PC-3 (cell line): ENCODE results near the gene SLC44A2. TPM values are rescaled to one million over a fixed set of nuclear protein-coding genes. Genes with fewer than 3 reads are reported as not detected.

ENCODE experiments used
- ATAC-seq: fragments of 200-7000 bp; cut with Tn5 transposase; 2 replicates; pipeline ENCODE4 v1.9.1; 2020; ENCODE audit warnings: mild to moderate bottlenecking, moderate library complexity
- BruUV-seq: library from RNA; stranded (reverse); fragments of 400-500 nt; replicated peaks from 2 replicates; lab custom pipeline; 2021; lab: Mats Ljungman, UMichigan
- CTCF ChIA-PET: fragments of 300-600 bp; sonication (Branson Sonifier 250); formaldehyde crosslinking; loops from one replicate; lab custom pipeline; 2022; ENCODE audit warnings: antibody characterized with exemption; lab: Charles Lee
- POLR2A ChIA-PET: fragments of 300-600 bp; sonication (Branson Sonifier 250); formaldehyde crosslinking; loops from one replicate; lab custom pipeline; 2022; ENCODE audit warnings: antibody characterized with exemption; ENCODE audit not compliant: unreplicated experiment; lab: Charles Lee
- DNase-seq: peaks from one replicate; pipeline ENCODE4 v3.0.0-alpha.2; 2015
- H2AFZ ChIP-seq: fragments of 300-600 bp; sonication (generic); 2 replicates; pipeline ENCODE4 v1.6.0; 2016; ENCODE audit warnings: antibody characterized with exemption, low read length
- H3F3A ChIP-seq: fragments of 300-600 bp; sonication (generic); one replicate; pipeline ENCODE4 v1.6.0; 2017; ENCODE audit warnings: antibody characterized with exemption, low read length, control low read depth, mild to moderate bottlenecking; ENCODE audit not compliant: unreplicated experiment
- H3K27ac ChIP-seq: fragments of 300-600 bp; sonication (generic); 2 replicates; pipeline ENCODE4 v1.5.1; 2016; ENCODE audit warnings: mild to moderate bottlenecking, low read length
- H3K27me3 ChIP-seq: fragments of 300-600 bp; sonication (generic); 2 replicates; pipeline ENCODE4 v1.6.1; 2016; ENCODE audit warnings: low read length, mixed read lengths
- H3K36me3 ChIP-seq: fragments of 300-600 bp; sonication (generic); 2 replicates; pipeline ENCODE4 v1.6.1; 2016; ENCODE audit warnings: low read depth, mixed run types, low read length, mixed read lengths
- H3K4me1 ChIP-seq: fragments of 300-600 bp; sonication (generic); 2 replicates; pipeline ENCODE4 v1.5.1; 2016; ENCODE audit warnings: low read length; ENCODE audit not compliant: insufficient read depth
- H3K4me2 ChIP-seq: fragments of 300-600 bp; sonication (generic); 2 replicates; pipeline ENCODE4 v1.6.0; 2016; ENCODE audit warnings: low read length
- H3K4me3 ChIP-seq: fragments of 300-600 bp; sonication (generic); 2 replicates; pipeline ENCODE4 v1.5.1; 2016; ENCODE audit warnings: mild to moderate bottlenecking, low read length, mixed read lengths
- H3K79me2 ChIP-seq: fragments of 300-600 bp; sonication (generic); 2 replicates; pipeline ENCODE4 v1.6.1; 2017; ENCODE audit warnings: low read length, mixed read lengths
- H3K9ac ChIP-seq: fragments of 300-600 bp; sonication (generic); 2 replicates; pipeline ENCODE4 v1.6.0; 2016; ENCODE audit warnings: mild to moderate bottlenecking, low read length
- H3K9me2 ChIP-seq: fragments of 300-600 bp; sonication (generic); replicated peaks from 2 replicates; pipeline ENCODE4 v1.6.1; 2016; ENCODE audit warnings: mixed run types, low read length, mixed read lengths
- H3K9me3 ChIP-seq: fragments of 300-600 bp; sonication (generic); 2 replicates; pipeline ENCODE4 v1.6.1; 2016; ENCODE audit warnings: low read length, mixed read lengths
- H4K20me1 ChIP-seq: fragments of 300-600 bp; sonication (generic); 2 replicates; pipeline ENCODE4 v1.6.1; 2016; ENCODE audit warnings: low read length, mixed read lengths
- CTCF ChIP-seq: fragments of 300-600 bp; sonication (generic); conservative IDR thresholded peaks from 2 replicates; pipeline ENCODE4 v1.5.1; 2017; ENCODE audit warnings: antibody characterized with exemption, low read depth, mild to moderate bottlenecking, low read length
- EZH2 ChIP-seq: fragments of 300-600 bp; sonication (generic); IDR thresholded peaks from one replicate; pipeline ENCODE4 v1.6.1; 2017; ENCODE audit warnings: antibody characterized with exemption, mild to moderate bottlenecking, low read length; ENCODE audit not compliant: unreplicated experiment
- EZH2phosphoT487 ChIP-seq: fragments of 300-600 bp; sonication (generic); IDR thresholded peaks from 2 replicates; pipeline ENCODE4 v1.6.1; 2018; ENCODE audit warnings: mild to moderate bottlenecking, antibody characterized with exemption, low read length, borderline replicate concordance
- intact Hi-C: fragments of 100-400 bp; cut with micrococcal nuclease; formaldehyde crosslinking; loops from 2 replicates; pipeline ENCODE4 v1.9.0; 2023
- total RNA-seq: library from RNA; depleted of rRNA; stranded (reverse); fragments of >200 nt; gene quantifications from 2 replicates; pipeline ENCODE4 v1.2.3, GENCODE V29; 2014

Gene SLC44A2
- total RNA-seq, 1 experiment from 2014 or later, result 63.9 TPM

- H3K9ac ChIP-seq, result no peak overlapping the region
- no peaks in the 10 kb centered on the region for H3K9me2 ChIP-seq
Observed at GRCh38 chr19:10617409-10618121, 7.8 kb upstream of the SLC44A2 start.

GRCh38 chr19:10618846-10619245 lies 6.5 kb upstream of the SLC44A2 start:
- Histone ChIP-seq H3F3A (no peaks in the 10 kb centered on the region), H3K4me2 (no peak overlapping the region), H2AFZ (no peak overlapping the region), H3K4me3 (no peak overlapping the region), H3K27me3 (no peaks in the 10 kb centered on the region), H4K20me1 (no peaks in the 10 kb centered on the region), H3K9me2 (no peaks in the 10 kb centered on the region), H3K9me3 (no peaks in the 10 kb centered on the region), H3K79me2 (no peaks in the 10 kb centered on the region), H3K36me3 (no peaks in the 10 kb centered on the region), H3K27ac (no peak overlapping the region), H3K9ac (no peak overlapping the region), H3K4me1 (peaks cover 21% of the 10 kb centered on the region)
- ATAC-seq (no peak), DNase-seq (no peak)
- CTCF ChIA-PET, result no interaction called here
- BruUV-seq, result no TSS peak
- intact Hi-C loops, result no loop called here
- POLR2A ChIA-PET, result no interaction called here
- TF ChIP-seq EZH2phosphoT487 (no peak), CTCF (no peak), EZH2 (no peak)

More at GRCh38 chr19:10617409-10618121, 7.8 kb upstream of the SLC44A2 start:
- Histone ChIP-seq H2AFZ (peak overlapping the region; percentile 73), H3K4me3 (peak overlapping the region; percentile 40), H3K4me1 (peaks cover 18% of the 10 kb centered on the region), H3F3A (no peaks in the 10 kb centered on the region), H4K20me1 (no peaks in the 10 kb centered on the region), H3K36me3 (no peaks in the 10 kb centered on the region), H3K9me3 (no peaks in the 10 kb centered on the region), H3K27me3 (no peaks in the 10 kb centered on the region), H3K4me2 (peak overlapping the region; percentile 77), H3K79me2 (no peaks in the 10 kb centered on the region), H3K27ac (peak overlapping the region; percentile 55)
- ChIA-PET CTCF (interaction anchor here (0.6 to 1.0 kb wide), 2 partner anchors 27 to 35 kb away, joined by 4 to 5 read pairs; no protein-coding TSS in a partner anchor), POLR2A (no interaction called here)
- intact Hi-C loops, result no loop called here
- peak; percentile 93 for ATAC-seq
- BruUV-seq, result no TSS peak
- TF ChIP-seq CTCF, result no peak
- no peak for TF ChIP-seq EZH2phosphoT487
- no peak for TF ChIP-seq EZH2
- peak; percentile 92 for DNase-seq

- POLR2A ChIA-PET, result no interaction called here
- Histone ChIP-seq H3K36me3 (no peaks in the 10 kb centered on the region), H3K9me2 (no peaks in the 10 kb centered on the region), H3K9me3 (no peaks in the 10 kb centered on the region), H4K20me1 (no peaks in the 10 kb centered on the region), H3K79me2 (peaks cover 4% of the 10 kb centered on the region), H3K27ac (no peak overlapping the region), H3K27me3 (no peaks in the 10 kb centered on the region), H3K9ac (no peak overlapping the region), H3K4me1 (peaks cover 31% of the 10 kb centered on the region), H3K4me2 (no peak overlapping the region), H2AFZ (no peak overlapping the region), H3K4me3 (no peak overlapping the region), H3F3A (no peaks in the 10 kb centered on the region)
- intact Hi-C loops, result no loop called here
- ATAC-seq (no peak), DNase-seq (peak; percentile 17)
- CTCF ChIA-PET, result no interaction called here
- no TSS peak for BruUV-seq
- TF ChIP-seq CTCF (no peak), EZH2 (no peak), EZH2phosphoT487 (no peak)
Observed at GRCh38 chr19:10620786-10621185, 4.6 kb upstream of the SLC44A2 start.
